Glomerular endothelial cell (primary cell): ENCODE data around the gene ADI1. TPM values are rescaled to one million over a fixed set of nuclear protein-coding genes. Genes with fewer than 3 reads are reported as not detected.
A peak's percentile ranks its signal among the peaks of the same experiment; 100 is the strongest.
"Not testable (repeated sequence)": the region's sequence is repeated elsewhere in the genome, so short reads cannot be mapped to it uniquely, and the experiment has no call there.

Experiments used
- DNase-seq: peaks from one replicate; pipeline ENCODE4 v3.0.0-alpha.2; 2011; ENCODE audit warnings: low read depth, low spot score; ENCODE audit errors: extremely low read depth
- total RNA-seq: library from RNA; depleted of rRNA; stranded (reverse); fragments of >200 nt; gene quantifications from 2 replicates; pipeline ENCODE4 v1.2.3, GENCODE V29; 2015

The ADI1 gene
- total RNA-seq, 1 donor from 2014 or later: 42.5 TPM

DNA sequence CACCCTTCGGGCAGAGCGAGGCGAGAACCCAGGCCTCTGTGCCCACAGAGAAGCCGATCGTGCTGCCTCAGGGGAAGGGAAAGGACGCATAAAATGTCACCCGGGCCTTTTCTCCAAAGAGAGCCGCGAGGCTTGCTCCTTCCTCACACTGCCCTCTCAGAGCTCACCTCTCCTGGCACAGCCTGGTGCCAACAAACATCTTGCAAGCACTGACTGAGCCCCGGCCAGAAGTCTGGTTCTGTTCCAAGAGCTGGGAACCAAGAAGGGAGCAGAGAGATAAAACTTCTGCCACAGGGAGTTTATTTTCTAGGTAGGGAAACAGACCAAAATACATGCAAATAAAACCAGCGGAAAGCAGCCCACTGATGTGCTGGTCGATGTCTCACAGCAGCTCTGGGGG is 13.6 kb upstream of the ADI1 start:
- DNase-seq: no peak

DNA sequence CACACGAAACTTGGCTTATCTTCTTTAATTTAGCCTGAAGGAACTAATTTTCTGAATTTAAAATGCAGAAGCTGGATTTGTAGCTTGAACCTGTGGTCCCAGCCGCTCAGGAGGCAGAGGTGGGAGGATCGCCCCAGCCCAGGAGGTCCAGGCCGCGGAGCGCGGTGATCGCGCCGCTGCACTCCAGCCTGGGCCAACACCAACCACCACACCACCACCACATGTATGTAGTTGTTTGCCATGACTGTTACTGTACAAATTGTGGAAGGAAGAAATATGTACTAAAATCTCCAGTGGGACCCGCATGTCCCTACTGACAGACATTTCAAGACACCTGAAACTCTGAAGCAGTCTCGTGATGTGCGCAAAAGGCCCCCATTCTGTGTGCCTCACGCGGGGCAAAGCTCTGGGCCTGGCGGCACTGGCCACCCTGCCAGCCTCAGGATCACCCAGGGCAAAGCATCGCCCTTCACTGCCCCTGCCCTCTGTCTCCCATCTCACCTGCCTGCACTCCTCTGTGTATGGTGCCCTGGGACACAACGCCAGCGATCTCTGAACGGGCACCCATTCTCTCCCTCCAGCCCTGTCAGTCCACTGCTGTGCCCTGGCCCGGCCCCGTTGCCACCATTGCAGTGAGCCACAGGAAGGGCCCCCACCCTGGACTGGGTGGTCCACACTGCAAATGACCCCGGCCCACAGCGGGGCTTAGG is 10.1 kb upstream of the ADI1 start:
- no peak for DNase-seq

DNA sequence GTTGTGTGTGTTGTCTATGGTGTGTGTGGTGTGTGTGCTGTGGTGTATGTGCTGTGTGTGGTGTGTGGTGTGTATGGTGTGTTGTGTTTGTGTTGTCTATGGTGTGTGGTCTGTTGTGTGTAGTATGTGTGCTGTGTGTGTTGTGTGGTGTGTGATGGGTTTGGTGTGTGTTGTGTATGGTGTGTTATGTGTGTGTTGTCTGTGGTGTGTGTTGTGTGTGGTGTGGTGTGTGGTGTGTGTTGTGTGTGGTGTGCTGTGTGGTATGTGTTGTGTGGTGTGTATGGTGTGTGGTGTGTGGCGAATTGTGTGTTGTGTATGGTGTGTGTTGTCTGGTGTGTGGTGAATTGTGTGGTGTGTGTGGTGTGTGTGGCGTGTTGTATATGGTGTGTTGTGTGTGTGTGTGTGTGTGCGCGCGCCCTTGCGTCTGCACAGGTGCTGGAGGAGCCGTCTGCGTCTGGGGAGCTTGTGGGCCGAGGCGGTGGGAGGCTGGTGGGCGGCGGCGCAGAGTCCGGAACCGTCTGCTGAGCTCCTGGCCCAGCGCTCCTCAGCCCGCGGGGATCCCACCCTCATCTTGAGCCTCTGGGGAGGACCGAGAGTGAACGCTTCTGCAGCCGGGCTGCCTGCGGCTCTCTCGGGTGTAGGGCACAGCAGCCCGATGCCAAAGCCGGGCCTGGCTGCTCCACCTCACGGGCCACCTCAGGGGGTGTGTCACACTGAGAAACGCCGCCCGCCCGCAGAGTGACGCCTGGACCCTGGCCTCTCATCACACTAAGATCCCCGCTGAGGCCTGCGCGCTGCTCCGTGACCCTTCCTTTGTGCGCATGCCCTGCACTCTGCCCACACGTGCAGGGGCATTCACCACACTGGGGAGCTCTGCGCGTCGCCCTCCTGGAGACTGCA is 8.8 kb upstream of the ADI1 start:
- DNase-seq: no peak

DNA sequence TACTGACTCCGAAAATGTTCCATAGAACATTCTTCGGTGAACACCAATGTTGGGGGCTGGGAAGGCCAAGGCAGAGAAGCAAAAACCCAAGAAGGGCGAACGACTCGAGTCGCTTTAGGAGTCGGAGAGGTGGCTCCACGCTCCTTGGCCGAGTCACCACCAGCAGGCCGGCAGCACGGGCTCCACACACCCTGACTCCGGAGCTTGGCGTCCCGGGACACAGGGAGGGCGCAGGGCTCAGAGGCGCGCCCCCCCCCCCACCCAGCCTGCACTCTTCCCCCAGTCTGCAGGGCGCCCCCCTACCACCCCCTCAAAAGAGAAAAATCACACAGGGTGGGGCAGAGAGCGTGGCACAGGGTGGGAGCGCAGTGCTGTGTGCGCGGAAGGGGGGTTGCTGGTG is 7.5 kb upstream of the ADI1 start:
- DNase-seq: no peak

DNA sequence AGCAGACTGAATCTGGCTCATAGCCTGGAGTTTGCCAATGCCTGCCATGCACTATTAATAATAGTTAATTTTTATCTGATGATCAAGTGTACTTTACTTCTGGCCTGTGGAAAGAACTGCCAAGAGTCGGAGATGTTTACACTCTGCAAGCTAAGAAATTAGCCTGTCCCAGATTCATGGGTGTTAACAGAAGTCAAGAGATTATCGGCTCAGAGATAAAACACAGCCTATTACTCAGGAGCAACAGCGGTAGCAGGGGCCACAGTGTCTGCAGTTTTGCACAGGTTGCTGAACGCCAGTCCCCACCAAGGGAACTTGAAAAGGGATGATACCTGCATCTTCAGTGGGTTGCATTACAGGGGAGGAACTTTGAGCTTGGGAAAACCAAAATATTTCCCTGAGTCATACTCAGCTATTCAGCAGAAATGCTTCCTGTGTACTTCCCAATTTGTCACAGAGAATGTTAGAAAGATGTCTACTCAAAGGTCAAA is 4.3 kb upstream of the ADI1 start:
- DNase-seq: no peak

DNA sequence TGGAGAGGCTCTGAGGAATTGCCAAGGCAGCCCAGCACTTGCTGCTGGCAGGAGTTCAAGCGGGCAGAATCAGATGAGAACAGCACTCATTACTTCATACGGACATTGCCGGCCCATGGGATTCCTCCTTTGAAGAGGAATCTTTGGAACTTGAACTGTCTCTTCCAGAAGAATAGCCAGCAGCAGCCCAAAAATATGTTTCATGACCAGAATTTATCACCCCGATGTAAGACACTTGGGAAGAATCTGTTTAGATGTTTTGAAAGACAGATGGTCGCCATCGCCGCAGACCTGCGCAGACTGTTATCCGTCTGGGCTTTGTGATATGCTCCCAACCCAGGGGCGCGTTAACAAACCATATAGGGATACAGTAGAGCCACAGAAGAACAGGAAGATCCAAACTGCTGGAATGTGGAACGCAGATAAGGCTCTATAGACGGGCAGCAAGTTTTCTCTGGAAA is 3.7 kb upstream of the ADI1 start:
- DNase-seq: no peak

DNA sequence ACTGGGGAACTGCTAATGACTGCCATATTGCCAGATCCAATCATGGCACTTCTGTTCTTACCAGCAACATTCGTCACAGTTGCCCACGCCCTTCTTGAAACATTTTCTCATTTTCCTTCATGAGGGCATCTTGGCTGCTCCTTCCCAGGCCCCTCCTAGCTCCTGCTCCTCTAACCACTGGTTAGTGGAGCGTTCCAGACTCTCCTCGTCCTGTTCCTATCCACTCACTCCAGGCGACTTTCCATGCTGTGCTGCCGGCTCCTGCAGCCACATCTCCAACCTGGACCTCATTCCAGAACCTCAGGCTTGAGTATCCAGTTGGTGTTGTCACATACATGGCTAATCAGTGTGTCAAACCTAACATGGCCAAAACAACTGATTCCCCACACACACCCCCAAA is 1.3 kb upstream of the ADI1 start:
- no peak for DNase-seq

DNA sequence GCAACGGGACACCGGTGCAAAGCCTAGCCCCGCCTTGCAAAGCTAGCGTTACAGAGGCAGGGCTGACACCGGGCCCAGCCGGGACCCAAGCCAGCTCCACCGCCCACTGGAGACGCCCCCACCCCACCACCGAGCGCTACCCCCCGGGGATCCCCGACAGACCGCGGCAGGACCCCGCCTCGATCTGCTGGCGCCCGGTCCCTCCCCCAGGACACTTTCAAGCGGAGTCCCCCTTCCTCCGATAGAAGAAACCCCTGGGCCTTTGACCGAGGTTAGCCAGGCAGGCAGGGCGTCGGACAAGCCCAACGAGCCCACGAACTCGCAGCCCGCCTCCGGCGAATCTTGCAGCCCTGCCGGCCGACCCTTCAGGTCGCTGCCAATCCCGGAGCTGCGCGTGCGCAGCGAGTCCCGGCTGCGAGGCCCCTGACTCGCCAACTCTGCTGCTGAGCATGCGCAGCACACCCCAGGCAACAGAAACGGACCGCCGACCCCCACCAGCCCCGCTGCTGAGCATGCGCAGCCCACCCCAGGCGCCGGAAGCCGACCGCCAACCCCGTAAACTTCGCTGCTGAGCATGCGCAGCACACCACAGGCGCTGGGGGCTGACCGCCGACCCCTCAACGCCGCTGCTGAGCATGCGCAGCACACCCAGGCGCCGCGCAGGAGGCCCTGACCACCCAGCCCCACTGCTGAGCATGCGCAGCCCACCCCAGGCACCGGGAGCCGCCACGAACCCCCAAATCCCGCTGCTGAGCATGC is 656 bp downstream of the ADI1 start:
- peak; percentile 69 for DNase-seq

DNA sequence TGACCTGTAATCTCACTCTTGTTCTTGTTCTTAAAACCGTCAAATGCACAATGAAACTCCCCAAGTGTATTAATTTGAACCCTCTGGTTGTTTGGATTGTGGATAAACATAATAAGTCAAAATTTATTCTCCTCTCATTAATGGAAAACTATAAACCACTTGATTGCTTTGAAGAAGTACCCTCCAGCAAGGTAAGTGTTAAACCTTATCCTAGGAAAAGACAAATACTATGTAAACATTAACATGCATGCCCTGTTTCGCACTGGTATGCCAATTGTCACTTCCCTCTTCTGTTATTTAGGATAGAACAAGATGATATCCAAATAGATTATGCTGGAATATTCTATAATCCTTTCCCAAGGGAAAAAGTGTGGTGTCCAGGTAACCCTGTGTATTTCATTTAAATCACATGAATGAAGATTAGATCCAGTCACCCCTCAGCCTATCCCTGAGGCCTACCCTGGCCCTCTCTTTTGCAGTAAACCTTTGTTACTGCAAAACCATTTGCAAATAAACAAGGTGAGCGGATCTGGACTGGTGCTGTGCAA is 1.3 kb downstream of the ADI1 start:
- no peak for DNase-seq

DNA sequence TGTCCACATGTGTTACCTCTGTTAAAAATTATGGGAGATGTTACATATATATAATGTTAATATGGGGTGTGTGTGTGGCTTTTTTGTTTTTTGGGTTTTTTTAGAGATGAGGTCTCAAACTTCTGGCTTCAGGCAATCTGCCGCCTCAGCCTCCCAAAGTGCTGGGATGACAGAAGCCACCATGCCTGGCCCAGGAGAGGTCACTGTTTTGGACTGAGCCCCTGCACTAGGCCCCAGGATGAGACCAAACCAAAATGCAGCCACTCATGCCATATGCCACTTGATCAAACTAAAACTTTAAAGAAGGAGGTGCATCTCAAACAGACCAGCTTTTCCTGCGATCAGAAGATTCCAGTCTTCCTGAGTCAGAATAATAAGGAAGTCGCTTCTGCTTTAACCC is 2.5 kb downstream of the ADI1 start:
- no peak for DNase-seq

DNA sequence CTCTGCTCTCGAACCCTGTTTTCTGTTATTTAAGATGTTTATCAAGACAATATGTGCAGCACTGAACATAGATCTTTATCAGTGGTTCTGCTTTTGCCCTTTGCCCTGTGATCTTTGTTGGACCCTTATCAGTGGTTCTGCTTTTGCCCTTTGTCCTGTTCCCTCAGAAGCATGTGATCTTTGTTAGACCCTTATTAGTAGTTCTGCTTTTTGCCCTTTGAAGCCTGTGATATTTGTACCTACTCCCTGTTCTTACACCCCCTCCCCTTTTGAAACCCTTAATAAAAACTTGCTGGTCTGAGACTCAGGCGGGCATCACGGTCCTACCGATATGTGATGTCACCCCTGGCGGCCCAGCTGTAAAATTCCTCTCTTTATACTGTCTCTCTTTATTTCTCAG is 3.9 kb downstream of the ADI1 start:
- DNase-seq: not testable (repeated sequence)

DNA sequence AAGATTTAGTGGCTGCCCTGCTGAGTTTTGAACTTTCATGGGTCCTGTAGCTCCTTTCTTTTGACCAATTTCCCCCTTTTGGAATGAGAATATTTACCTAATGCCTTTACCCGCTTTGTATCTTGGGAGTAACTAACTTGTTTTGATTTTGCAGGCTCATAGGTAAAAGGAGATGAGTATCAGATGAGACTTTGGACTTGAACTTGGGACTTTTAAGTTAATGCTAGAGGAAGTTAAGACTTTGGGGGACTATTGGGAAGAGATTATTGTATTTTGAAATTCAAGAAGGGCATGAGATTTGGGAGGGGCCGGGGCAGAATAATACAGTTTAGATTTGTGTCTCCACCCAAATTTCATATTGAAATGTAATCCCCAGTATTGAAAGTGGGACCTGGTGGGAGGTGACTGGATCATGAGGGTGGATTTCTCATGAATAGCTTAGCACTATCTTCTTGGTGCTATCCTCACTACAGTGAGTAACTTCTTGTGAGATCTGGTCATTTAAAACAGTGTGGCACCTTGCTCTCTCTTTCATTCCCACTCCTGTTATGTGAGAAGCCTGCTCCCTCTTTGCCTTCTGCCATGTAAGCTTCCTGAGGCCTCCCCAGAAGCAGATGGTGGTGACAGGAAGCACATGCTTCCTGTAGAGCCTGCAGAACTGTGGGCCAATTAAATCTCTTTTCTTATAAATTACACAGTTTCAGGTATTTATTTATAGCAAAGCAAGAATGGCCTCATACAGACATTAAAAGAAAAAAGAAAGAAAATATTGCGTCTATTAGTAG is 6.1 kb downstream of the ADI1 start:
- DNase-seq: no peak

DNA sequence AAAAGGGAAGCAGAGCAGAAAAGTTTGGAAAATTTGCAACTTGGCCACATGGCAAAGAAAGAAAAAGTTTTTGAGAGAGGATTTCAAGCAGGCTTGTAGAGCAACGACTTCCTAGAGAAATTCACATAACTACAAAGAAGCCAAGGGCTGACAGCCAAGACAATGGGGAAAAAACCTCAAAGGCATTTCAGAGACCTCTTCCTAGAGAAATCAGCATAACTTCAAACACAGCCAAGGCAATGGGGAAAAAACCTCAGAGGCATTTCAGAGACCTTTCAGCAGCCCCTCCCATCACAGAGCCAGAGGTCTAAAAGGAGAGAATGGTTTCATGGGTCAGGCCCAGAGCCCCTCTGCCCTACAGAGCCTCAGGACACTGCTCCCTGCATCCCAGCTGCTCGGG is 7.2 kb downstream of the ADI1 start:
- no peak for DNase-seq

DNA sequence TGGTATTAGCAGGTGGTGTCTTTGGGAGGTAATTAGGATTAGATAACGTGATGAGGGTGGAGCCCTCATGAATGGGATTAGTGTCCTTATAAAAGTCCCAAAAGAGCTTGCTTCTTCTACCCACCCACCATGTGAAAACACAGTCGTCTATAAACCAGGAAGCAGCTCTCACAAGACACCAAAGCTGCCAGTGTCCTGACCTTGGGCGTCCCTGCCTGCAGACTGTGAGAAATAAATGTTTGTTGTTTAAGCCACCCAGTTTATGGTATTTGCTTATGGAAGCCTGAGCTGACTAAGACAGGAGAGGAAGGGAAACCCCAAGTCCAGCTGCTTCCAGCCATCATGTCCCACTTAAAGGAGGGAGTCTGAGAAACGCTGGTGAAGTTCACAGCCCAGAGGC is 13.6 kb downstream of the ADI1 start:
- DNase-seq: no peak

DNA sequence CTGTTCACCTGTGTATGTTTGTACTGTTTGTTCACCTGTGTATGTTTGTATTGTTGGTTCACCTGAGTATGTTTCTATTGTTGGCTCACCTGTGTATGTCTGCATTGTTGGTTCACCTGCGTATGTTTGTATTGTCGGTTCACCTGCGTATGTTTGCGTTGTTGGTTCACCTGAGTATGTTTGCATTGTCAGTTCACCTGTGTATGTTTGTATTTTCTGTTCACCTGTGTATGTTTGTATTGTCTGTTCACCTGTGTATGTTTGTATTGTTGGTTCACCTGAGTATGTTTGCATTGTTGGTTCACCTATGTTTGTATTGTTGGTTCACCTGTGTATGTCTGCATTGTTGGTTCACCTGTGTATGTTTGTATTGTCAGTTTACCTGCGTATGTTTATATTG is 14.6 kb downstream of the ADI1 start:
- no peak for DNase-seq

DNA sequence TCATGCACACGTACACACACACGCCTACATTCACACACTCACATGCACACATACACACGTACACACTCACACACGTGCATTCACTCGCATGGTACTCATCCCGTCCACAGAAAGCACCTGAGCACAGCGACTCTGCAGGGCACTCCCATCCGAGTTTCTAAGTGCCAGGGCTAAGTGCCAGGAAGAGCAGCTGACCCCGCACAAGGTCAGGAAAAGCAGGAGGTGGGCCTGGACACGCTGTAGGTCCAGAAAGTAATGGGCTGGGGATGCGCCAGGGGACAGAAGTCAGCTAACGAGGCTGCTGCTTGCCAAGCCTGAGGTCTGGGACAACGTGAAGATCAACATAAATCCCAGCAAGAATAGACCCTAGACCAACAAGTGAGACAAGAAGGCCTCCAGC is 15.8 kb downstream of the ADI1 start:
- DNase-seq: no peak

DNA sequence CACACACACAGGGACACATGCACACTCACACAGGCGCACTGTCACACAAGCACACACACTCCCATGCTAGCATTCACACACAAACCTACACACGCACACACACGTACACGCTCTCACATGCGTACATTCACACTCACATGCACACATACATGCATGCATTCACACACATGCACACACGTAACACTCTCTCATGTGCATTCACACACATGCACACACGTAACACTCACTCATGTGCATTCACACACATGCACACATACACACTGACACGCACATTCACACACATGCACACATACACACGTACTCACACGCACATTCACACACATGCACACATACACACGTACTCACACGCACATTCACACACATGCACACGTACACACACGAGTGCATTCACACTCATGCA is 16.3 kb downstream of the ADI1 start:
- no peak for DNase-seq

DNA sequence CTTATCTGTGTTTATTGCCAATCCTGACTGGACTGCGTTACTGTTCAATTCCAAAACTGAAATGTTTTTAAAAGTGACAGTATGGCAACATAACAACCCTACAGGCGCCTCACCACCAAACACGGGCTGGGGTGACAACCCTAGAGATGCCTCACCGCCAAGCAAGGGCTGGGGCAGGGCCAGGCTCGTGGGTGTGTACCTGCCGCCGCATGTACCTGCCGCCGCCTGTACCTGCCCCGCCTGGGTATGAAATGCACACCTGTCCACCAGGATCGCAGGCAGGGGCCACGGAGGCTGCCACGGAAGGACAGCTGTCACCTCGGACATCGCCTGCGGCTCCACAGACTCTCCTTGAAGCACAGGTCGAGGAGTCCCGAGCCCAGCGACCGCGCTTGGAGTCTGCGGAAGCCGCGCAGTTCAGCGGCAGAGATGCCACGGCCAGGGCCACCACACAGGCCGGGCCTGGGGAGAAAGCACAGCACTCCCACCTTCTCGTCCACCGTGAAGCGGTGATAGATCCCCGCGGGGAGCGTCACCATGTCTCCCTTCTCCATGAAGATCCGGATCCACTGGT is 18.9 kb downstream of the ADI1 start:
- no peak for DNase-seq

DNA sequence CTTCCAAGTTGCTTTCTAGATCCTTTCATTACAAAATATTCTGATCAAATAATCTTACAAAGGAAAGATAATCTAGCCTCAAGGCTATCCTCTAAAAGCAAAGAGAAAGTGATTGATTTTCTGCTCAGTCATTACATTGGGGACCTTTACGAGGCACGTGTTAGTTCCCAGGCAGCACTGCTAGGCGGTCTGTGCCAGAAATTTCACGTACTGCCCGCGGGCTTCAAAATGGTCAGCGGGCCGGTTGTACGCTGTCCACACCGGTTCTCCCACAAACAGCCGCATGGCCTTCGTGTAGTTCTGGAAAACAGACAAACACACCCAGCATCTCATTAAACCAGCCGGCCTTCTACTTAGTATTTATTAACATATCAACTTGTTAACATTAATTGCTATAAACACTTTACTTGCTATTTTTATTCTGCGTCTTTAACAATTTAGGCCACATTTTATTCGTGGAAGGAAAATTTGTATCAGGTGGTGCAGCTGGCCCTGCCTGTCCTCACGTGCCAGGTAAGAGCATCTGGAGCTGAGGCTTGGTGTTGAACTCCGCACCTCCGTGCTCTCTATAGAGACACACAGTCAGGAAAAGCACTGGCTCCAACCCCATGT is 20.4 kb downstream of the ADI1 start:
- no peak for DNase-seq
